GM19351 (cell line): Measurements from ENCODE around the gene HSP90AB1.
"Not testable (repeated sequence)": the region's sequence is repeated elsewhere in the genome, so short reads cannot be mapped to it uniquely, and the experiment has no call there.

ENCODE experiments used
- ATAC-seq: cut with Tn5 transposase; IDR thresholded peaks from one replicate; pipeline ENCODE4 v1.9.1; 2021; ENCODE audit warnings: mild to moderate bottlenecking, moderate library complexity; ENCODE audit not compliant: unreplicated experiment

Gene HSP90AB1

DNA sequence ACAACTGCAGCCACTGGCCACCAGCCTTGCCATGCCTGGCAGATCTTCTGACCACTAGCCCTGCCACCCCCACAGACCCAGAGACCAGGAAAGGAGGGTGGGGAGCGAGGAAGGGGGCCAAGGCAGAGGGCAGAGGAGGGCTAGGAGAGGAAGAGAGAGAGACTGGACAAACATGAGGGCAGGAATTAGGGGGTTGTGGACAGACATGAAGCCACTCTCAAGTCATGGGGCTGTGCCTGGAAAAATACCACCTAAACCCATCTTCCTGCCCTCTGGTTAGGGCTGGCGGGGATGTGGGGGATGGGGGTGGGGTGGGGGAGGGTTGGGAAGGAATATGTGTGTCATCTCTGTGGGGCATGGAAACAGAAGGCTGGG, 25.0 kb upstream of the HSP90AB1 start:
- ATAC-seq, result no peak

DNA sequence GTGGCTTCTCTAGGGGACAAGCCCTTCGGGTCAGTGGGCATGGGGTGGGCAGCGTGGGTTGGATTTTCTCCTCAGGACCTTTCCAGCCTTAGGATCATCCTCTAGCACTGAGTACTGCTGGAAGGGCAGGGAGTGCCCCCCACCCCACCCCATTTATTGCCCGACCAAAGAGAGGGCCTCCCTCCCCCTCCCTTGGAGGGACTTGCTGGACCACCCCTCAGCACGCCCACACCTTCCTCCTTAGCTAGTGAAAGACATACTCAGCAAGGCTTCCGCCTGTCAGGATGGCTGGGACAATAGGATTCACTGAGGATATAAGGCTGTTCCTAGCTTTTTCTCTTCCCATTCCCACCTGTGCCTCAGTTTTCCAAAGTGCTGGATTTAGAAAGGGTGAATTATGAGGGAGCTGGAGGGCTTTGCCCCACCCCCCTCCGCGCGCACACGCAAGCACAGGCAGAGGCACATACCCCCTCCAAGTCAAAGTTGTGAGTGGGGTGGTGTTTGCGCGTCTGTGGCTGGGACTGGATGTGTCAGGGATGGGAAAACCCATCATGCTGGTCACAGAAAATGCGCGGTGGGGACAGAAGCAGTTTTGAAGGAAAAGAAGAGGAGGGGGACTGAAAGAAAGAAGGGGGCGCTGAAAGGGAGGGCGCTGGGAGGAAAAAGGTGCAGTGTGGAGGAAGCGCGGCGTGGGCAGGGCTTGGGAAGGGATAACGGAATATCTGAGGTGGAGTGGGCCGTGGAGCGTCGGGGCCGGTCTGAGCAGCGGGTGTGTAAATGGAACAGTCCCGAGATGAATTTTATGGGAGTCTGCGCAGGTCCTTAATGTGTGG, 24.2 kb upstream of the HSP90AB1 start:
- no peak for ATAC-seq

DNA sequence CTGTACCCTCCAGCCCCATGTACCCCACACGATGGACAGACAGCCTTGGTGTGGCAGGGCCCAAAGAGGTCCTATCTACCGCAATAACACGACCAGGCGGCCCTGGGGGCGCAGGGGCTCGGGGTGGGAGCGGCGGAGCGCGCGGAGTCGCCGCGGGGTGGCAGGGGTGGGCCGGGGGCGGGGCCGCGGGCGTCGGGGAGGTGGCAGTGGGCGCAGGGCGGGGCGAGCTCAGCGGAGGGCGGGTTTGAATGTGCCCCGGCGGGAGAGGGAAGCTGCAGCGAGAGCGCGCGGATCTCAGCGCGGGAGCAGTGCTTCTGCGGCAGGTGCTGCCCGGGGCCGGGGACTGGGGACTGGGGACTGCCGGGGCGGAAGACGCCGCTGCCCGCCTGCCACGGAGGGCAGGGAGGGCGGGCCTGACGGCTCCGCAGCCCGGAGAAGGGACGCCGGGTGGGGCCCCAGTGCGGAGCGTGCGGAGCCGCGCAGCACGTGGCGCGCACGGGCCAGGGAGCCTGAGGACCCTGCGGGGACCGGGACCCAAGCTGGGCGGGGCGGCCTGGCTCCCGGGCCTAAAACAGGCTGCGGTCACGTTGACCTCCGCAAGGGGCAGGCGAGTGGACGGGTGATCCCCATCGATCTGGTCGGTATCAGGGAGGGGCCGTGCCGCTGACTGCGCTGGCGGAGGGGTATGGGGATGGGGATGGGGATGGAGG, 23.4 kb upstream of the HSP90AB1 start, which contains the start of gene SLC29A1:
Gene SLC29A1, plus strand, starts transcription at position 277 of the 710 bp plus-strand sequence. CDS start 3,719 bp downstream, outside the sequence.
- peak; percentile 44 for ATAC-seq

DNA sequence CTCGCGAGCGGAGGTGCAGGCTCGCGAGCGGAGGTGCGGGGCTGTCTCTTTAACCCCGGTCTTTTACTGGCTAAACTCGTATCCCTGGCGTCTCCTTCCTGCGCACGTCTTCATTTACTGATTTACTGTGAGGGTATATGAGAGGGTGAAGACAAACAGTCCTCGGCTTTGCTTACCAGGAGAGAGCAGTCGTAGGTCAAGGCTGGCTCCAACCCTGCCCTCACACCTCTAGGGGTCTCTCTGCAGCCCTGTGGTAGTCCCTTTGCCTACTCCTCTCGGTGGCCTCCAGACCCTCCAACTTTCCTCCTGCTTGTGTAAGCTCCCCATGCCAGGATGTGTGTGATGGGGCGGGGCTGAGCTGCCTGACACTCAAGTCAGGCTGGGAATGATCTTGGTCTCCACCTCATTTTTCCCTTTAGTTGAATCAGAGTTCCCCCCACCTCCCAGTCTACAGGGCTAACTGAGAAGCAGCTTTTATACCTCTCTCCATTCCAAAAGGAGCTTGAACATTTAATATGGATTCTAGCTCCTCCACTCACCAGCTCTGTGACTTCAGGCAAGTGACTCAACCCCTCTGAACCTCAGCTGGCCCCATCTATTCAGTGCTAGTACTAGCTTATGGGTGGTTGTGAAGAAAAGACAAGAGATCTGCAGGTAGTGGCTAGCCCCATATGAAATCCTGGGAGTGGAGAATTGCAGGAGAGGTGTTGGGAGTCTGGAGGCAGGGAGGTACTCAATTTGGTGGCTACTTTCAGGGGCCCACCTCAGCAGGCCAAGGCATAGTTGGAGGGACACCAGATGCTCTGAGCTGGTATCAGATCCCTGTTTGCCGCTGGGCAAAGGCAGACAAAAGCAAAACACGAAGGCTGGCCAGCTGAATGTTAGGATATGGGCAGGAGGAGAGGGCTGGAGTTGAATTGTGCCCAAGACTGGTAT, 22.6 kb upstream of the HSP90AB1 start:
- peak; percentile 10 for ATAC-seq

DNA sequence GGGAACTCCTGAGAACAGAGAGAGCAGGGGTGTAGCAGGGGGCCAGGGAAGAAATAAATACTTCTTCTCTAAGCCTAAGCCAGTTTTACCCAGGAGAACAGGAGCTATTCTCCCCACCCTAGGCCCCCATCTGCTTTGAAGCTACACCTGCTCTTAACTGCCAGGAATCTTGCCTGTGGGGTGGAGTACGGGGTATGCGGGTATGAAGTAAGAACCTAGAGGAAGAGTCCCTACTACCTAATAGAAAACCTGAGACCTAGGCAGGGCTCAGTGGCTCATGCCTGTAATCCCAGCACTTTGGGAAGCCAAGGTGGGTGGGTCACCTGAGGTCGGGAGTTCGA, 22.0 kb upstream of the HSP90AB1 start:
- ATAC-seq, result no peak

DNA sequence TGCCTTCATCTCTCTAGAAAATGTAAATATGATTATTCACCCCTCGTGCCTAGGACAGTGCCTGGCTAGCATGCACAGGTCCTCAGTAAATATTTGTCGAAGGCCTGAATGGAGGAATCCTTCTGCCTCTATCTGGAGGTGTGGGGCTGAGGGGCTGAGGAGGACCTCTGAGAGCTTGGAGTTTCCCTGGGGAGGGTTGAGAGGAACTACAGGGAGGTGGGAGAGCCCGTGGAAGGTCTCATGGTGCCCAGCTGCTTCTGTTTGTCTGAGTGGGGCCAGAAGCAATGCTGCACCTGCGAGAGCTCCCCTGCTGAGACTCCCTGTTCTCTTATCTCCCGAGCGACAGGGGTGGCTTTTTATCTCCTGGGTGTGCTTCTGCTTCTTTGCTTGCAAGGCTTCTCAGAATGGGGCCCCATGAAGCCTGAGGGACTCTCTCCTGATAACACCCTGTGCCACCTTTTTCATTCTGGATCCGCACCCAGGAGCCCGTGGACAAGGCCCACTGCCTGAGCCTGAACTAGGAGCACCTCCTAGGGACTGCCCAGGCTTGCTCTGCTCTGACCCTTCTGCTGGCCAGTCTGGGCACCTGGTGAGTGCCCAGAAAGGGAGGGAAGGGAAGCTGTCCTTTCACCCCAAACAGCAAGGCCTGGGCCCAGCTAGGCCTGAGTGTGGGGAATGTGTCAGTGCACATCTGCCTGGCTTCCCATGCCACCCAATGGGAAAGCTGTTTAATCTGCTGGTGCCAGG, 21.1 kb upstream of the HSP90AB1 start:
- ATAC-seq, result no peak

DNA sequence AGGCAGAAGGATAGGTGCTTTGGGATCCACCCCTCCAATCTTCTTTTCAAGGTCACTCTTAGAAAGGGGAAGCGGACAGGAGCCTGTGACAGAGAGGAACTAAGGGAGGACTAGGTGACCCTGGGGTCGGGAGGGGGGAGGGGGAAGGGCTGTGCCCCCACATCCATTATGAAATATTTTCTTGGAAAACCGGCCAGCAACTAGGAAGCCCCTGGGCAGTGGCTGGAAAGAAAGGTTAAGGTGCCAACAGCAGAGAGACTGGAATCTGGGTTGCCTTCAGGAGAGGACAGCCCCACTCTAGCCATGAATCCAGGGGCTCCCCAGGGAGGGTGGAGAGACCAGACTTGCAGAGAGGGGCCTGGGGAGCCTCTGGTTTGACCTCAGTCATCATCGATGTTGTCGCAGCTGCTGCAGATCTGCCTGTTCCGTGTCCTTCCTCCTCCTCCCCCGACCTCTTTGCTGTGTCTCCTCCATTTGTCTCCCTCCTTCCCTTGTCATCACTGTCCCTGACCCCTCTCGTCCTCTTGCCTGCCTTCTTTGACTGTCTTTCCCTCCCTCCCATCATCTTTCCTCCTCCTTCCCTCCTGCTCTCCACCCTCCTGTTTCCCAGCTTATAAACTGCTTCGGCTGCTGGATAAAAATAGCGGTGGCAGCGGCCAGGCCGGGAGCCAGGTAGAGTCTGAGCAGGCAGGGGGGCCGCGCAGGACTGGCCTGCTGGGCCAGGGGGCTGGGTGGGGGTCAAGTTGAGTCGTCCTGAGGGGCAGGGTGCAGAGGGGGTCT, 20.3 kb upstream of the HSP90AB1 start:
- no peak for ATAC-seq

DNA sequence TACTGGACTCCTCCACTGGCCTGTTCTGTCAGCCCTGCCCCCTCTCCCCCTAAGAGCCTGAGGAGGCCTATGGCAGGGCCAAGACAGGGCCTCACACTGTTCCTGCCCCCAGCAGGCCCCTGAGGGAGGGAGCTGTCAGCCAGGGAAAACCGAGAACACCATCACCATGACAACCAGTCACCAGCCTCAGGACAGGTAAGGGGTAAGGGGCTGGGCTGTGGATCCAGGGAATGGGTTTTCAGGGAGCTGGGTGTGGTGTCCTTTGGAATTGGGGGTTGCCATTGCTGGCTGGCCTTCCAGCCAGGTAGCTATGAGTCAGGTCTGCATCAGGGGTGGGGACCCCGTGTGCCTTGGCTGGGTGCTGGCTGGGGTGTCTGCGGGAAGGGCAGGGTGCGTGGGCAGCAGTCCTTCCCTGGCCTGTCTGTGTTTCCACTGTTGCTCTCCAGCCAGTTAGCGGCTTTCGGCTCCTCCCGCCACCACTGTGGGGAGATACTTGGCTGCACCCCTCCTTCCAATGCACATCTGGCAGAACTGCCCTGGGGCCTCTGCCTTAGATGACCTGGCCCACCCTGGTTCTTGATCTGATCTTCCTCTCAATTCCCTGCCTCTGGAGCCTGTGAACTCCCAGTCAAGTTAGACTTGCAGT, 19.6 kb upstream of the HSP90AB1 start:
- no peak for ATAC-seq

DNA sequence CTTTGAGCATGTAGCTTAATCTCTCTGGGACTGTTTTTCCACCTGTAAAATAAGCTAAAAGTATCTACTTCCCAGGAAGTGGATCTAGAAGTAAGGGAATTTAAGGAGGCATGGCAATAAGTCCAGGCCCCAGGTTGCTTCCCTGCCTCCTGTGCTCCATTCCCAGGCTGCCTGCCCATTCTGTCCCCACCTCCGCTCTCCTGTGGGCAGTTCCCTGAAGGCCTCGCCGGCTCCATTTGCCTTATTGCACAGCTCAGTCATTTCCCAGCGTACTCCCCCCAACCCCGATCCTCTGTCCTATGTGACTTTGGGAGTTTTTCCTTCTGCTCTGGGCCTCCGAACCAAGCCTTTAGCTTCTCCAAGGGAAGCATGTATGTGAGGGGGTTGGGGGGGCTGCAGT, 18.9 kb upstream of the HSP90AB1 start:
- ATAC-seq, result no peak

DNA sequence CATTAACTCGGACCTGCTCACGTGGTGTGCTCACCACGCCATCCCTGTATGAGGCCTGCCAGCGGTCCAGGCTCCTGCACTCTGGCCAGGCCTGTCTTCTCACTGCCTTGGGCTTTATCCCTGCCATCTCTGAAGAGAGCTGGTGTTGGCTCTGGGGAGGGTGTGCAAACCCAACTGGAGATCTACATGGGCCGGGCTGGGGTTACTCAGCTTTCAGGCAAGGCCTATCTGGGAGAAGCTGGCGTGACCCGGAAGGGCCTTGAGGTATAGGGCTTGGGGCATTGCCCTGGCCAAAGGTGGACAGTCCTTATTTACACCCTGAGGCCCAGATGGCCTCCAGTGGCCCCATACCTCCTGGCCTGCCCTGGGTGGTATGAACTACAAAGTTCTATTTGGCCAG, 18.5 kb upstream of the HSP90AB1 start:
- no peak for ATAC-seq

DNA sequence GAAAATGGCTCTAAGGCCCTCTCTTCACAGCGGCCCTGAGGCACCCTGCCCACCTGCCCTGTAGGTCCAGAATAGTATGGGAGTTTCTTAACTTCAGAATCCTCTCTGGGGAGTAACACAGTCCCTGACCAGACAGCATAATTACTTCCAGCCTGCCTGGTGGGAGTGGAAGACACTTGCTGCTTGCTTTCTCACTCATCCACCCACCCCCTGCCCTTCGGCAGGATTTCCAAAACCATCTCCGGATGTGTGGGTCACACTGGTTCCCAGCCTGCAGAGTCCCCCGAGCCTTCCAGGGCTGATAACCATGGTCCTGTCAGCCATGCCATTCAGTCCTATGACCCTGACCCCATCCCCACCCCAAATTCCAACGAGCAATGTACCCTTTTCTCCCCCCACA, 18.1 kb upstream of the HSP90AB1 start:
- no peak for ATAC-seq

DNA sequence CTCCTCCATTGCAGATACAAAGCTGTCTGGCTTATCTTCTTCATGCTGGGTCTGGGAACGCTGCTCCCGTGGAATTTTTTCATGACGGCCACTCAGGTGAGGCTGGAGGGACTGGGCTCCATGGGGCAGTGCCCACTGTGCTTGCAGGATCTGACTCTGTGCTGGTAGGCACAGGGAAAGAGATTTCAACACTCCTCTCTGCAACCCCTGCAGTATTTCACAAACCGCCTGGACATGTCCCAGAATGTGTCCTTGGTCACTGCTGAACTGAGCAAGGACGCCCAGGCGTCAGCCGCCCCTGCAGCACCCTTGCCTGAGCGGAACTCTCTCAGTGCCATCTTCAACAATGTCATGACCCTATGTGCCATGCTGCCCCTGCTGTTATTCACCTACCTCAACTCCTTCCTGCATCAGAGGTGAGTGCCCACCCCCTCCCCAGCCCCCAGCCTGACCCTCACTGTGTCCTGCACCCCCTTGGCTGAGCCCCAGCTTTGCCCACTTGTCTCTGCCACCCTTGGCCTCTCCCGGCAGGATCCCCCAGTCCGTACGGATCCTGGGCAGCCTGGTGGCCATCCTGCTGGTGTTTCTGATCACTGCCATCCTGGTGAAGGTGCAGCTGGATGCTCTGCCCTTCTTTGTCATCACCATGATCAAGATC, 17.4 kb upstream of the HSP90AB1 start:
- no peak for ATAC-seq

DNA sequence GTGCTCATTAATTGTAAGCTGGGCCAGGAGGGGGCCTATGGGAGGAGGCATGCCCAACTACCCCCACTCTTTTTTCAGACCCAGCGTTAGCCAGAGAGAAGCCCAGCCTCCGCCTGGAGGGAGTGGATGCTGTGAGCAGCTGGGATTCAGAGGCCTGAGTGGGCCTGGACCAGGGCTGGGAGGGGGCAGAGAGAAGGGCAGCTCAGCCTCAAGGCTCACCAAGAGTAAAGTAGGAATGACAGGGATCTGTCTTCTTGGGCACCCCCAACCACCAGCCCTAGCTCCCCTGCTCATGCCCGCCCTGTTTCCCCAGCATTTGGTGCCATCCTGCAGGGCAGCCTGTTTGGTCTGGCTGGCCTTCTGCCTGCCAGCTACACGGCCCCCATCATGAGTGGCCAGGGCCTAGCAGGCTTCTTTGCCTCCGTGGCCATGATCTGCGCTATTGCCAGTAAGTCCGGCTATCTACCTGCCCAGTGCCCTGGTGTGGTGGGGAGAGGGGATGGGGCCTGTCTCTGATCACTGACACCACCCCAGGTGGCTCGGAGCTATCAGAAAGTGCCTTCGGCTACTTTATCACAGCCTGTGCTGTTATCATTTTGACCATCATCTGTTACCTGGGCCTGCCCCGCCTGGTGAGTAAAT, 16.7 kb upstream of the HSP90AB1 start:
- no peak for ATAC-seq

DNA sequence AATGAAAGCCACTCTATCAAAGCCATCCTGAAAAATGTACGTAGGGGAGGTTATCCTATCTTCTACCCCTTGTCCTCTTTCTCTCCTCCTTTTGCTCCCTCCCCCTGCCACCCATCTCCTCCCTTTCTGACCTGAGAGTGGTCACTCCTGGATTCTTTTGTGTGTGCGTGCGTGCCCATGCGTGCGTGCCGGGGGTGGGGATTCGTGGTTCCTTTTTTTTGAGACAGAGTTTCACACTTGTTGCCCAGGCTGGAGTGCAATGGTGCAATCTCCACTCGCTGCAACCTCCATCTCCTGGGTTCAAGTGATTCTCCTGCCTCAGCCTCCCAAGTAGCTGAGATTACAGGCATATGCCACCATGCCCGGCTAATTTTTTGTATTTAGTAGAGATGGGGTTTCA, 15.5 kb upstream of the HSP90AB1 start:
- not testable (repeated sequence) for ATAC-seq

DNA sequence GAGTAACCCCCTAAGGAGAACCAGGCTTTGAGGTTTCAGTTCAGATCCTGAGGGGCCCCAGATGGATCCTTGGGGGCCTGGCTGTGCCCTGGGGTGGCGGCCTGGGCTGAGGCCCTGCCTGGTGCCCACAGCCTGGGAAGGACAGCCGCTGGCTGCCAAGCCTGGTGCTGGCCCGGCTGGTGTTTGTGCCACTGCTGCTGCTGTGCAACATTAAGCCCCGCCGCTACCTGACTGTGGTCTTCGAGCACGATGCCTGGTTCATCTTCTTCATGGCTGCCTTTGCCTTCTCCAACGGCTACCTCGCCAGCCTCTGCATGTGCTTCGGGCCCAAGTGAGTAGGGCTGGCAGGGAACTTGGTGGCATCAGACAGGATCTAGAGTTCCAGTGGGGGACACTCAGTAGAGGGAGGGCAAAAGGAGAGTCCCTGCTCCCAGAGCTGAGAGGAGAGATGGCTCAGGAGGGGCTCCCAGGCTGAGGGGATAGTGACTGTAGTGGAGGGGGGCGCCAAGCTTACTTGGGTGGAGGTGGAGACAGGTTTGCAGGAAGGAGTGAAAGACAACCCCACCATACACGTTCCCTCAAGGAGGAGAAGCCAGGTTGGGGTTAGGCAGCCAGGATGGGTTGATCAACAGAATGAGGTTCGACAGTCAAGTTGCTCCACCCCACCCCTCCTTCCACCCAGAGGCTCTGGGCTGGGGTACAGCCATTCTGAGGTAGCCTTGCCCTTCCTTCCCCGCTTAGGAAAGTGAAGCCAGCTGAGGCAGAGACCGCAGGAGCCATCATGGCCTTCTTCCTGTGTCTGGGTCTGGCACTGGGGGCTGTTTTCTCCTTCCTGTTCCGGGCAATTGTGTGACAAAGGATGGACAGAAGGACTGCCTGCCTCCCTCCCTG, 14.0 kb upstream of the HSP90AB1 start:
- no peak for ATAC-seq

DNA sequence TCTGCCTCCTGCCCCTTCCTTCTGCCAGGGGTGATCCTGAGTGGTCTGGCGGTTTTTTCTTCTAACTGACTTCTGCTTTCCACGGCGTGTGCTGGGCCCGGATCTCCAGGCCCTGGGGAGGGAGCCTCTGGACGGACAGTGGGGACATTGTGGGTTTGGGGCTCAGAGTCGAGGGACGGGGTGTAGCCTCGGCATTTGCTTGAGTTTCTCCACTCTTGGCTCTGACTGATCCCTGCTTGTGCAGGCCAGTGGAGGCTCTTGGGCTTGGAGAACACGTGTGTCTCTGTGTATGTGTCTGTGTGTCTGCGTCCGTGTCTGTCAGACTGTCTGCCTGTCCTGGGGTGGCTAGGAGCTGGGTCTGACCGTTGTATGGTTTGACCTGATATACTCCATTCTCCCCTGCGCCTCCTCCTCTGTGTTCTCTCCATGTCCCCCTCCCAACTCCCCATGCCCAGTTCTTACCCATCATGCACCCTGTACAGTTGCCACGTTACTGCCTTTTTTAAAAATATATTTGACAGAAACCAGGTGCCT, 13.3 kb upstream of the HSP90AB1 start:
- ATAC-seq, result no peak
